ENCODE results near the gene CCDC85B. TPM values are rescaled to one million over a fixed set of nuclear protein-coding genes. Genes with fewer than 3 reads are reported as not detected.

The CCDC85B gene
- total and polyA plus RNA-seq, 2 of the 13 experiments (the other 11 are each of a cell fraction or from before 2014, with no cell fraction given) = 8.2 to 19.5 TPM

GRCh38 chr11:65860278-65861164, 30.0 kb upstream of the CCDC85B start, which contains the start of gene MUS81 (continued):
- TF ChIP-seq, protein P1, sequence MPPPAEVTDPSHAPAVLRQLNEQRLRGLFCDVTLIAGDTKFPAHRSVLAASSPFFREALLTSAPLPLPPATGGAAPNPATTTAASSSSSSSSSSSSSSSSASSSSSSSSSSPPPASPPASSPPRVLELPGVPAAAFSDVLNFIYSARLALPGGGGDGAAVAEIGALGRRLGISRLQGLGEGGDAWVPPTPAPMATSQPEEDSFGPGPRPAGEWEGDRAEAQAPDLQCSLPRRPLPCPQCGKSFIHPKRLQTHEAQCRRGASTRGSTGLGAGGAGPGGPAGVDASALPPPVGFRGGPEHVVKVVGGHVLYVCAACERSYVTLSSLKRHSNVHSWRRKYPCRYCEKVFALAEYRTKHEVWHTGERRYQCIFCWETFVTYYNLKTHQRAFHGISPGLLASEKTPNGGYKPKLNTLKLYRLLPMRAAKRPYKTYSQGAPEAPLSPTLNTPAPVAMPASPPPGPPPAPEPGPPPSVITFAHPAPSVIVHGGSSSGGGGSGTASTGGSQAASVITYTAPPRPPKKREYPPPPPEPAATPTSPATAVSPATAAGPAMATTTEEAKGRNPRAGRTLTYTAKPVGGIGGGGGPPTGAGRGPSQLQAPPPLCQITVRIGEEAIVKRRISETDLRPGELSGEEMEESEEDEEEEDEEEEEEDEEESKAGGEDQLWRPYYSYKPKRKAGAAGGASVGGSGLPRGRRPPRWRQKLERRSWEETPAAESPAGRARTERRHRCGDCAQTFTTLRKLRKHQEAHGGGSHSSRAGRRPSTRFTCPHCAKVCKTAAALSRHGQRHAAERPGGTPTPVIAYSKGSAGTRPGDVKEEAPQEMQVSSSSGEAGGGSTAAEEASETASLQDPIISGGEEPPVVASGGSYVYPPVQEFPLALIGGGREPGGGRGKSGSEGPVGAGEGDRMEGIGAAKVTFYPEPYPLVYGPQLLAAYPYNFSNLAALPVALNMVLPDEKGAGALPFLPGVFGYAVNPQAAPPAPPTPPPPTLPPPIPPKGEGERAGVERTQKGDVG (CRISPR knock-in tag; IDR thresholded peaks at IDR 0.05; ENCODE audit: borderline replicate concordance) = no peak
- no peak for TF ChIP-seq ZNF3 (CRISPR knock-in tag; IDR thresholded peaks at IDR 0.05)
- TF ChIP-seq, protein P2, sequence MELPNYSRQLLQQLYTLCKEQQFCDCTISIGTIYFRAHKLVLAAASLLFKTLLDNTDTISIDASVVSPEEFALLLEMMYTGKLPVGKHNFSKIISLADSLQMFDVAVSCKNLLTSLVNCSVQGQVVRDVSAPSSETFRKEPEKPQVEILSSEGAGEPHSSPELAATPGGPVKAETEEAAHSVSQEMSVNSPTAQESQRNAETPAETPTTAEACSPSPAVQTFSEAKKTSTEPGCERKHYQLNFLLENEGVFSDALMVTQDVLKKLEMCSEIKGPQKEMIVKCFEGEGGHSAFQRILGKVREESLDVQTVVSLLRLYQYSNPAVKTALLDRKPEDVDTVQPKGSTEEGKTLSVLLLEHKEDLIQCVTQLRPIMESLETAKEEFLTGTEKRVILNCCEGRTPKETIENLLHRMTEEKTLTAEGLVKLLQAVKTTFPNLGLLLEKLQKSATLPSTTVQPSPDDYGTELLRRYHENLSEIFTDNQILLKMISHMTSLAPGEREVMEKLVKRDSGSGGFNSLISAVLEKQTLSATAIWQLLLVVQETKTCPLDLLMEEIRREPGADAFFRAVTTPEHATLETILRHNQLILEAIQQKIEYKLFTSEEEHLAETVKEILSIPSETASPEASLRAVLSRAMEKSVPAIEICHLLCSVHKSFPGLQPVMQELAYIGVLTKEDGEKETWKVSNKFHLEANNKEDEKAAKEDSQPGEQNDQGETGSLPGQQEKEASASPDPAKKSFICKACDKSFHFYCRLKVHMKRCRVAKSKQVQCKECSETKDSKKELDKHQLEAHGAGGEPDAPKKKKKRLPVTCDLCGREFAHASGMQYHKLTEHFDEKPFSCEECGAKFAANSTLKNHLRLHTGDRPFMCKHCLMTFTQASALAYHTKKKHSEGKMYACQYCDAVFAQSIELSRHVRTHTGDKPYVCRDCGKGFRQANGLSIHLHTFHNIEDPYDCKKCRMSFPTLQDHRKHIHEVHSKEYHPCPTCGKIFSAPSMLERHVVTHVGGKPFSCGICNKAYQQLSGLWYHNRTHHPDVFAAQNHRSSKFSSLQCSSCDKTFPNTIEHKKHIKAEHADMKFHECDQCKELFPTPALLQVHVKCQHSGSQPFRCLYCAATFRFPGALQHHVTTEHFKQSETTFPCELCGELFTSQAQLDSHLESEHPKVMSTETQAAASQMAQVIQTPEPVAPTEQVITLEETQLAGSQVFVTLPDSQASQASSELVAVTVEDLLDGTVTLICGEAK (IDR thresholded peaks at IDR 0.05) = no peak
- TF ChIP-seq, protein P2 (CRISPR knock-in tag; IDR thresholded peaks at IDR 0.05) = peak; percentile 69; the same call in 1 of the 2 replicates
- TF ChIP-seq ZBTB42 (CRISPR knock-in tag; IDR thresholded peaks at IDR 0.05) = peak; percentile 90; the same call in 1 of the 2 replicates
- no peak for TF ChIP-seq HNRNPUL1 (IDR thresholded peaks at IDR 0.05; ENCODE audit: low read depth, low read length)
- TF ChIP-seq DMAP1 (CRISPR knock-in tag; IDR thresholded peaks at IDR 0.05) = peak; percentile 82
- no peak for TF ChIP-seq RFX1 (IDR thresholded peaks at IDR 0.05)
- peak; percentile 88; the same call in 1 of the 2 replicates for TF ChIP-seq ZNF33A (CRISPR knock-in tag; IDR thresholded peaks at IDR 0.05; ENCODE audit: borderline replicate concordance)
- 0 out of 2 replicates have a peak, but pooled peaks have one; percentile 23 for TF ChIP-seq EHMT2 (IDR thresholded peaks at IDR 0.05; ENCODE audit: borderline replicate concordance, low read depth, low read length)
- TF ChIP-seq, protein P3, sequence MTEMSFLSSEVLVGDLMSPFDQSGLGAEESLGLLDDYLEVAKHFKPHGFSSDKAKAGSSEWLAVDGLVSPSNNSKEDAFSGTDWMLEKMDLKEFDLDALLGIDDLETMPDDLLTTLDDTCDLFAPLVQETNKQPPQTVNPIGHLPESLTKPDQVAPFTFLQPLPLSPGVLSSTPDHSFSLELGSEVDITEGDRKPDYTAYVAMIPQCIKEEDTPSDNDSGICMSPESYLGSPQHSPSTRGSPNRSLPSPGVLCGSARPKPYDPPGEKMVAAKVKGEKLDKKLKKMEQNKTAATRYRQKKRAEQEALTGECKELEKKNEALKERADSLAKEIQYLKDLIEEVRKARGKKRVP (CRISPR knock-in tag; IDR thresholded peaks at IDR 0.05) = peak in 1 of 2 experiments; percentile 57; a peak in 2 of 4 replicates
- peak; percentile 74 for TF ChIP-seq POLR2AphosphoS5 (IDR thresholded peaks at IDR 0.05; ENCODE audit: low read depth, low read length)
- TF ChIP-seq, protein P4, sequence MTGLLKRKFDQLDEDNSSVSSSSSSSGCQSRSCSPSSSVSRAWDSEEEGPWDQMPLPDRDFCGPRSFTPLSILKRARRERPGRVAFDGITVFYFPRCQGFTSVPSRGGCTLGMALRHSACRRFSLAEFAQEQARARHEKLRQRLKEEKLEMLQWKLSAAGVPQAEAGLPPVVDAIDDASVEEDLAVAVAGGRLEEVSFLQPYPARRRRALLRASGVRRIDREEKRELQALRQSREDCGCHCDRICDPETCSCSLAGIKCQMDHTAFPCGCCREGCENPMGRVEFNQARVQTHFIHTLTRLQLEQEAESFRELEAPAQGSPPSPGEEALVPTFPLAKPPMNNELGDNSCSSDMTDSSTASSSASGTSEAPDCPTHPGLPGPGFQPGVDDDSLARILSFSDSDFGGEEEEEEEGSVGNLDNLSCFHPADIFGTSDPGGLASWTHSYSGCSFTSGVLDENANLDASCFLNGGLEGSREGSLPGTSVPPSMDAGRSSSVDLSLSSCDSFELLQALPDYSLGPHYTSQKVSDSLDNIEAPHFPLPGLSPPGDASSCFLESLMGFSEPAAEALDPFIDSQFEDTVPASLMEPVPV (CRISPR knock-in tag; IDR thresholded peaks at IDR 0.05) = no peak

Data from HepG2 (cell line).